Tibial artery (tissue), 4 donors: ENCODE measurements around the gene LIMS1.

Experiments used
- DNase-seq, 2 donors: peaks; one replicate each; pipeline ENCODE4 v3.0.0-alpha.2; 2019
- H3K27ac ChIP-seq, 2 donors: fragments of 200-600 bp; sonication (generic) in 1 of 2; 1 replicate in 1 of 2; 2 replicates in 1 of 2; pipeline ENCODE4 v1.5.1; 2018 to 2019; ENCODE audit warnings: mild to moderate bottlenecking in 1 of 2
- H3K27me3 ChIP-seq, 2 donors: fragments of 200-600 bp; sonication (generic) in 1 of 2; one replicate each; pipeline versions ENCODE4 v1.5.1 to v1.6.0; 2016 to 2019
- H3K36me3 ChIP-seq, 3 donors: fragments of 200-600 bp; sonication (generic) in 2 of 3; one replicate each; pipeline ENCODE4 v1.5.1; 2016 to 2019; ENCODE audit warnings: mild to moderate bottlenecking in 2 of 3
- H3K4me1 ChIP-seq, 4 donors: fragments of 200-600 bp; sonication (generic) in 2 of 4; 1 replicate in 3 of 4; 2 replicates in 1 of 4; pipeline ENCODE4 v1.5.1; 2016 to 2019
- H3K4me3 ChIP-seq, 2 donors: fragments of 200-600 bp; sonication (generic) in 1 of 2; 1 replicate in 1 of 2; 2 replicates in 1 of 2; pipeline ENCODE4 v1.5.1; 2018 to 2019; ENCODE audit warnings: mild to moderate bottlenecking in 2 of 2
- H3K9me3 ChIP-seq, 3 donors: fragments of 200-600 bp; sonication (generic) in 1 of 3; one replicate each; pipeline ENCODE4 v1.5.1; 2016 to 2019
- intact Hi-C: fragments of 100-400 bp; cut with DNase I; formaldehyde crosslinking; loops from one replicate; pipeline ENCODE4 v1.15.0; 2023; ENCODE audit warnings: low total_unique reads
- TF ChIP-seq, protein P1 (sequence below), 2 experiments: fragments of 200-600 bp in 1 of 2; fragments of 450-650 bp in 1 of 2; IDR thresholded peaks; one replicate each; pipeline ENCODE4 v1.5.1; 2017 to 2019; ENCODE audit warnings: antibody characterized with exemption in 2 of 2, mild to moderate bottlenecking in 1 of 2, moderate library complexity in 1 of 2

LIMS1 gene

DNA sequence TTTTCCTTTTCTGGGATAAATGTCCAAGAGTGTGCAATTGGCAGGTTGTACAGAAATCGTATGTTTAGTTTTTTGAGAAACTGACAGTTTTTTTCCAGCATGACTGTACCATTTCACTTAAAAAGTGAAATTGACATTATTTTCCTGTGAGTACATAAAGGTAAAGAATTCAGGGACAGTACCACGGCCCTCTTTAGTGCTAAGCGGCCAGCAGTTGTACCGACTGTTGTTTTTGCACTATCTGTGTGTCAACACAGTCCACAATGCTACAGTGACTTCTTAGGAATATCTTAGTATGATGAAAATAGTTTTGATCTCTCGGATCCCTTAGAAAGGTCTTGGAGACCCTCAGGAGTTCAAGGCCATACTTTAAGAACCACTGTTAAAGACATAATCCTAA, 2.6 kb downstream of the LIMS1 start:
- H3K27me3 ChIP-seq: no peaks in the 10 kb centered on the region
- peak overlapping the region in 1 of 2 donors; percentile 3 for H3K27ac ChIP-seq
- TF ChIP-seq, protein P1, sequence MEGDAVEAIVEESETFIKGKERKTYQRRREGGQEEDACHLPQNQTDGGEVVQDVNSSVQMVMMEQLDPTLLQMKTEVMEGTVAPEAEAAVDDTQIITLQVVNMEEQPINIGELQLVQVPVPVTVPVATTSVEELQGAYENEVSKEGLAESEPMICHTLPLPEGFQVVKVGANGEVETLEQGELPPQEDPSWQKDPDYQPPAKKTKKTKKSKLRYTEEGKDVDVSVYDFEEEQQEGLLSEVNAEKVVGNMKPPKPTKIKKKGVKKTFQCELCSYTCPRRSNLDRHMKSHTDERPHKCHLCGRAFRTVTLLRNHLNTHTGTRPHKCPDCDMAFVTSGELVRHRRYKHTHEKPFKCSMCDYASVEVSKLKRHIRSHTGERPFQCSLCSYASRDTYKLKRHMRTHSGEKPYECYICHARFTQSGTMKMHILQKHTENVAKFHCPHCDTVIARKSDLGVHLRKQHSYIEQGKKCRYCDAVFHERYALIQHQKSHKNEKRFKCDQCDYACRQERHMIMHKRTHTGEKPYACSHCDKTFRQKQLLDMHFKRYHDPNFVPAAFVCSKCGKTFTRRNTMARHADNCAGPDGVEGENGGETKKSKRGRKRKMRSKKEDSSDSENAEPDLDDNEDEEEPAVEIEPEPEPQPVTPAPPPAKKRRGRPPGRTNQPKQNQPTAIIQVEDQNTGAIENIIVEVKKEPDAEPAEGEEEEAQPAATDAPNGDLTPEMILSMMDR (IDR thresholded peaks at IDR 0.05): no peak
- H3K4me1 ChIP-seq: peaks cover 0 to 38% (median 13%) of the 10 kb centered on the region in 4 donors
- no peak for DNase-seq
- no peak overlapping the region for H3K4me3 ChIP-seq
- H3K9me3 ChIP-seq: no peaks in the 10 kb centered on the region
- no peaks in the 10 kb centered on the region for H3K36me3 ChIP-seq
- intact Hi-C loops: no loop called here

DNA sequence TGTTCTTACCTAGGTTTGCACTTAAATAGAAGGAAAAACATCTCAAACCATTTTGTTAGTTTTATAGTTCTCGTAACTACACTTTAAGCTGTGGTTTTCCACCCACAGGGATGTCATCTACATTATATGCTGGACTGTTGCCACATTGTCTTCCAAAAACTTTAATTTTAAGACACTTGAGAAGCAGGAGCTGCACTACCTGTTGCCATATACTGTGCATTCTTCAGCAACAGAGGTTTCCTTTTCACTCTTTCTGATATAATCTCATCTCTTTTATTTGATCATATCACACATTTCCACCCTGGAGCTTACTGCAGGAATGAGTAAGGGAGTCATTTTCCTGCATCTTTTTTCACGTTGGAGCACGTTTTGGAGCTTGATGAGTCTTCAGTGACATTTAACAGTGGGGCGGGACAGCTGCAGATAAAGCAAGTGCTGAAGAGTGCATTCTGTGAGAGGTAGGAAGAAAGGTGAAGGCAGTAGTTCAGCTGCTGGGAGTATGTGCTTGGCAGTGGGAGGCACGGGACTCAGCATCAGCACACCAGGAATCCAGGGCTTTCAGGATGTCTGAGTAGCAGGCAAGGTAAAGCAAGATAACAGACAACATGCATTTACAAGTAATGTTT, 3.8 kb downstream of the LIMS1 start:
- no peaks in the 10 kb centered on the region for H3K9me3 ChIP-seq
- H3K36me3 ChIP-seq: no peaks in the 10 kb centered on the region
- intact Hi-C loops: no loop called here
- peaks cover 0 to 46% (median 13%) of the 10 kb centered on the region in 4 donors for H3K4me1 ChIP-seq
- no peak for DNase-seq
- TF ChIP-seq, protein P1 (IDR thresholded peaks at IDR 0.05): no peak
- H3K27me3 ChIP-seq: no peaks in the 10 kb centered on the region
- H3K27ac ChIP-seq: no peak overlapping the region
- no peak overlapping the region for H3K4me3 ChIP-seq

DNA sequence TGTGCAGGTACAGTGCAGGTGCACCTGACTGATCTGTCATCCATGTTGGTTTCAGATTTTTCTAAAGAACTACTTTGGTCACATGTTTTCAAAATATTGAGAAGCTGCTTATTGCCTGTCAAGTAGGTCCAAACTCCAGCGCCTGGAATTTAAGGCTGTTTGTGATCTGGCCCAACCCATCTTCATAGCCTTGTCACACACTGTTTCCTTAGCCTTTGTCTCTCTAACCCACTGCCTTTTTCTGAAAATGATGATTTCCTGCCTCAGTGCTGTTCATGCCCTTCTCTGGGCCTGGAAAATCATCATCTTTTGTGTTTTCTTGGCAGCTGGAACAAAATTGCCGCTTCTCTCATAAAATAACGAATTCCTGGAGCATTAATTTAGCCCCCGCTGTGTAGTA, 7.2 kb downstream of the LIMS1 start:
- intact Hi-C loops: no loop called here
- no peak overlapping the region for H3K4me3 ChIP-seq
- no peaks in the 10 kb centered on the region for H3K27me3 ChIP-seq
- TF ChIP-seq, protein P1 (IDR thresholded peaks at IDR 0.05): no peak
- DNase-seq: no peak
- no peaks in the 10 kb centered on the region for H3K36me3 ChIP-seq
- H3K4me1 ChIP-seq: peaks cover 0 to 35% (median 8%) of the 10 kb centered on the region in 4 donors
- H3K9me3 ChIP-seq: no peaks in the 10 kb centered on the region
- no peak overlapping the region for H3K27ac ChIP-seq

DNA sequence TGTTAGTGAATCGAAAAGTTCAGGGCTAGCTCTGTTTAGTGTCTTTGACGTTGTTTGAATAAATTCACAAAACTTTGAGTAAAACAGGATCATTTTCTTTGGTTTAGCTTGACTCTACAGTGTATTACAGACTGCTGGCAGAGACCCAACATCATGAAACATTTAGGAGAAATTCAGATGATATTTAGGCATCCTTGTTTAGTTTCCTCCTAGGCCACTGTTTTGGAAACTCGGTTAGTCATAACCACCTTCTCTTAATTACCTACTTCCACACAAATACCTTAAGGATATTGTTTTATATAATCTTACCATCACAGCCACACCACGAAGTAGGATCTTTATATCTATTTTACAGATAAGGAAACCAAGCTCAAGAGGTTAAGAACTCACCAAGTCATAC, 7.8 kb downstream of the LIMS1 start:
- H3K27ac ChIP-seq: no peak overlapping the region

DNA sequence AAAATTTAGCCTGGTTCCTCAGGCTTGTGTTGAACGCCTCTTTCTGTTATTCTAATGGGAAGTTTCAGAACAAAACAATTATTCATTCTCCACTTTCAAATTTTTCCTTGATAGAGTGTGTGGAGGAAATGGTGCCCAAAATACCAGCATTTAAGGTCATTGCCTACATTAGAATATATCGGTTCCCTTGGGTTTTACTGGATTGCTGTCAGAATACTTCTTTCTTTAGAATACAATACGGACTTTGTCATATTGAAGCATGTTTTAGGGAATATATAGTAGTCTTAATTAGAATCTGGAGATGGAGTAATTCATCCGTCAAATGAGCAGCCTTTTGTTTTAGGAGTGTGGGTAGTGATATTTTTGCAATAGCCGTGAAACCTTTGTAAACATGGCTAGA, 13.3 kb downstream of the LIMS1 start:
- TF ChIP-seq, protein P1 (IDR thresholded peaks at IDR 0.05): no peak
- Histone ChIP-seq H3K4me1 (peaks cover 0 to 22% (median 7%) of the 10 kb centered on the region in 4 donors), H3K36me3 (no peaks in the 10 kb centered on the region), H3K9me3 (no peaks in the 10 kb centered on the region), H3K27ac (no peak overlapping the region), H3K4me3 (no peak overlapping the region), H3K27me3 (no peaks in the 10 kb centered on the region)
- no peak for DNase-seq
- intact Hi-C loops: no loop called here

More for the DNA sequence above, 7.8 kb downstream of the LIMS1 start:
- intact Hi-C loops: no loop called here
- Histone ChIP-seq H3K4me1 (peaks cover 0 to 29% (median 4%) of the 10 kb centered on the region in 4 donors), H3K36me3 (no peaks in the 10 kb centered on the region), H3K27me3 (no peaks in the 10 kb centered on the region), H3K4me3 (no peak overlapping the region), H3K9me3 (no peaks in the 10 kb centered on the region)
- no peak for DNase-seq
- TF ChIP-seq, protein P1 (IDR thresholded peaks at IDR 0.05): no peak
